Astrocyte (in vitro differentiated cells and primary cell): Measurements from ENCODE around the gene PDZD2. TPM values are rescaled to one million over a fixed set of nuclear protein-coding genes. Genes with fewer than 3 reads are reported as not detected.

Source experiments
- DNase-seq: peaks from one replicate; pipeline ENCODE4 v3.0.0-alpha.2; 2010; ENCODE audit warnings: low read depth
- FAIRE-seq: peaks from 2 replicates; lab custom pipeline; 2011; peaks lifted over from hg19 to GRCh38; lab: Jason Lieb, UNC
- H2AFZ ChIP-seq: 2 replicates; pipeline ENCODE4 v1.6.0; 2012; ENCODE audit warnings: low read depth, low read length, inconsistent platforms
- H3K27ac ChIP-seq: 2 replicates; pipeline ENCODE4 v1.5.1; 2011; ENCODE audit warnings: low read depth, low read length, inconsistent platforms
- H3K27me3 ChIP-seq: 2 replicates; pipeline ENCODE4 v1.6.0; 2011; ENCODE audit warnings: low read length, inconsistent platforms; ENCODE audit not compliant: insufficient read depth
- H3K36me3 ChIP-seq: 2 replicates; pipeline ENCODE4 v1.5.1; 2011; ENCODE audit warnings: low read length, inconsistent platforms; ENCODE audit not compliant: insufficient read depth
- H3K4me1 ChIP-seq: 2 replicates; pipeline ENCODE4 v1.5.1; 2011; ENCODE audit warnings: low read length, inconsistent platforms; ENCODE audit not compliant: insufficient read depth
- H3K4me2 ChIP-seq: 2 replicates; pipeline ENCODE4 v1.6.0; 2012; ENCODE audit warnings: low read length, inconsistent platforms
- H3K4me3 ChIP-seq: 2 replicates; pipeline ENCODE4 v1.5.1; 2011; ENCODE audit warnings: low read depth, mild to moderate bottlenecking, low read length, inconsistent platforms; ENCODE audit not compliant: insufficient read depth
- H3K79me2 ChIP-seq: 2 replicates; pipeline ENCODE4 v1.6.0; 2012; ENCODE audit warnings: mild to moderate bottlenecking, low read length, inconsistent platforms; ENCODE audit not compliant: insufficient read depth
- H3K9ac ChIP-seq: 2 replicates; pipeline ENCODE4 v1.6.0; 2012; ENCODE audit warnings: mild to moderate bottlenecking, low read length, inconsistent platforms
- H3K9me3 ChIP-seq: 2 replicates; pipeline ENCODE4 v1.5.1; 2012; ENCODE audit warnings: low read depth, mild to moderate bottlenecking, low read length, inconsistent platforms; ENCODE audit not compliant: insufficient read depth
- H4K20me1 ChIP-seq: 2 replicates; pipeline ENCODE4 v1.6.0; 2012; ENCODE audit warnings: low read length, inconsistent platforms; ENCODE audit not compliant: insufficient read depth
- H3K27ac Mint-ChIP-seq: one replicate; pipeline ENCODE4 v1.8.0; 2021; ENCODE audit warnings: mild to moderate bottlenecking, mixed read lengths; ENCODE audit not compliant: unreplicated experiment
- H3K27me3 Mint-ChIP-seq: one replicate; pipeline ENCODE4 v1.8.0; 2021; ENCODE audit warnings: low read depth, mixed read lengths; ENCODE audit not compliant: unreplicated experiment
- H3K36me3 Mint-ChIP-seq: one replicate; pipeline ENCODE4 v1.8.0; 2021; ENCODE audit warnings: low read depth, mixed read lengths; ENCODE audit not compliant: unreplicated experiment
- H3K4me1 Mint-ChIP-seq: one replicate; pipeline ENCODE4 v1.8.0; 2021; ENCODE audit warnings: low read depth, mixed read lengths; ENCODE audit not compliant: unreplicated experiment
- H3K4me3 Mint-ChIP-seq: one replicate; pipeline ENCODE4 v1.8.0; 2021; ENCODE audit warnings: mild to moderate bottlenecking, moderate library complexity, mixed read lengths; ENCODE audit not compliant: unreplicated experiment
- H3K9me3 Mint-ChIP-seq: one replicate; pipeline ENCODE4 v1.8.0; 2021; ENCODE audit warnings: mild to moderate bottlenecking, mixed read lengths; ENCODE audit not compliant: unreplicated experiment
- EZH2 ChIP-seq: IDR thresholded peaks from 2 replicates; pipeline ENCODE4 v1.6.1; 2012; ENCODE audit warnings: mild to moderate bottlenecking, low read length, inconsistent platforms; ENCODE audit not compliant: insufficient read depth
- total RNA-seq: library from RNA; stranded (reverse); gene quantifications from 2 replicates; pipeline ENCODE4 v1.2.1, GENCODE V29; 2021
- TF ChIP-seq, protein P1 (sequence below): IDR thresholded peaks from 2 replicates; pipeline ENCODE4 v1.5.1; 2011; ENCODE audit warnings: low read depth, mild to moderate bottlenecking, inconsistent platforms, low read length, moderate library complexity; ENCODE audit not compliant: insufficient read depth

PDZD2 gene
- total RNA-seq, 1 donor from 2014 or later: 10.3 TPM

DNA sequence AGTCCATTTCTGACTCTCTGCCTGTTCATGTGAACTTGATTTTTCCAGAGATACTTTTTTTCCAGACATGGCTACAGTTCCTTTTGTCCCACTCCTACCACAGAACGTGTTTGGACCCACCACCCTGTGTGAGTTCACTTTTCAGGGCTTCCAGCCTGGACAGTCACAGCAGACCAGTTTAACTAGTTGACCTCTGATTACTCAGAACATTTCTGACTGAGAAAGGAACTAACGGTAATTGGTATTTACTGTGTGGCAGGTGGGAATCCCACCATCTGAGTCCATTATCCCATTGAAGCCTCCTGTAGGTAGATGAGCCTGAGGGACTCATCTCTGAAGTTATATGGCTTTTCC lies 325.1 kb downstream of the PDZD2 start:
- H3K9ac ChIP-seq: no peak overlapping the region
- no peak overlapping the region for H2AFZ ChIP-seq
- H3K27ac ChIP-seq: no peak overlapping the region

DNA sequence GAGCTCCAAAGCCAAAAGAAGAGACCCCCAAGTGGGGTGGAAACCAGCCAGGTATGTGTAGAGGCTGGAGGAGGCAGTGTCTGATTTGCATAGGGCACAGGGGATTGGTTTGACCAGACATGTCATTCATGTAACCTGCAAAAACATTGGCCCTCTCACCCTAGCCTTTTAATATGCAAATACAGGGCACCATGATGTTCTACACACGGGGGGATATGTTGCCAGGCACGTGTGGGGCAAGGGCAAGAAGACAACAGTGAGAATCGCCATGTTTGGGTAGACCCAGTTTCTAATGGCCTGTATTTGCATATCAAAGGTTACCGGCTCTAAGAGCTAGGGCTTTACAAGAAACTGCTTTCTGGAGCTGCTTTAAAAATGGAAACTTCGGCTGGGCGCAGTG lies 326.3 kb downstream of the PDZD2 start:
- H3K9ac ChIP-seq: no peak overlapping the region
- Mint-ChIP-seq H3K36me3 (peaks cover 2% of the 10 kb centered on the region), H3K4me3 (no peak overlapping the region), H3K27me3 (no peaks in the 10 kb centered on the region), H3K4me1 (peaks cover 24% of the 10 kb centered on the region), H3K9me3 (peaks cover 4% of the 10 kb centered on the region), H3K27ac (no peak overlapping the region)
- H3K36me3 ChIP-seq: no peaks in the 10 kb centered on the region
- peaks cover 14% of the 10 kb centered on the region for H3K4me1 ChIP-seq
- FAIRE-seq (no peak), DNase-seq (no peak)
- H3K27ac ChIP-seq: no peak overlapping the region
- no peaks in the 10 kb centered on the region for H4K20me1 ChIP-seq
- H3K4me3 ChIP-seq: no peak overlapping the region
- H3K79me2 ChIP-seq: no peaks in the 10 kb centered on the region
- TF ChIP-seq EZH2: no peak
- TF ChIP-seq, protein P1, sequence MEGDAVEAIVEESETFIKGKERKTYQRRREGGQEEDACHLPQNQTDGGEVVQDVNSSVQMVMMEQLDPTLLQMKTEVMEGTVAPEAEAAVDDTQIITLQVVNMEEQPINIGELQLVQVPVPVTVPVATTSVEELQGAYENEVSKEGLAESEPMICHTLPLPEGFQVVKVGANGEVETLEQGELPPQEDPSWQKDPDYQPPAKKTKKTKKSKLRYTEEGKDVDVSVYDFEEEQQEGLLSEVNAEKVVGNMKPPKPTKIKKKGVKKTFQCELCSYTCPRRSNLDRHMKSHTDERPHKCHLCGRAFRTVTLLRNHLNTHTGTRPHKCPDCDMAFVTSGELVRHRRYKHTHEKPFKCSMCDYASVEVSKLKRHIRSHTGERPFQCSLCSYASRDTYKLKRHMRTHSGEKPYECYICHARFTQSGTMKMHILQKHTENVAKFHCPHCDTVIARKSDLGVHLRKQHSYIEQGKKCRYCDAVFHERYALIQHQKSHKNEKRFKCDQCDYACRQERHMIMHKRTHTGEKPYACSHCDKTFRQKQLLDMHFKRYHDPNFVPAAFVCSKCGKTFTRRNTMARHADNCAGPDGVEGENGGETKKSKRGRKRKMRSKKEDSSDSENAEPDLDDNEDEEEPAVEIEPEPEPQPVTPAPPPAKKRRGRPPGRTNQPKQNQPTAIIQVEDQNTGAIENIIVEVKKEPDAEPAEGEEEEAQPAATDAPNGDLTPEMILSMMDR: no peak
- H3K9me3 ChIP-seq: no peaks in the 10 kb centered on the region
- no peak overlapping the region for H3K4me2 ChIP-seq
- no peaks in the 10 kb centered on the region for H3K27me3 ChIP-seq
- H2AFZ ChIP-seq: no peak overlapping the region

More for the DNA sequence above, 325.1 kb downstream of the PDZD2 start:
- Histone ChIP-seq H3K4me3 (no peak overlapping the region), H3K79me2 (no peaks in the 10 kb centered on the region), H3K9me3 (no peaks in the 10 kb centered on the region), H3K4me2 (no peak overlapping the region), H3K27me3 (no peaks in the 10 kb centered on the region), H3K36me3 (no peaks in the 10 kb centered on the region), H3K4me1 (peaks cover 14% of the 10 kb centered on the region), H4K20me1 (no peaks in the 10 kb centered on the region)
- Mint-ChIP-seq H3K27me3 (no peaks in the 10 kb centered on the region), H3K36me3 (peaks cover 2% of the 10 kb centered on the region), H3K9me3 (peaks cover 1% of the 10 kb centered on the region), H3K27ac (peak overlapping the region; percentile 76), H3K4me1 (peaks cover 24% of the 10 kb centered on the region), H3K4me3 (no peak overlapping the region)
- FAIRE-seq (no peak), DNase-seq (no peak)
- TF ChIP-seq EZH2: no peak
- TF ChIP-seq, protein P1: no peak

DNA sequence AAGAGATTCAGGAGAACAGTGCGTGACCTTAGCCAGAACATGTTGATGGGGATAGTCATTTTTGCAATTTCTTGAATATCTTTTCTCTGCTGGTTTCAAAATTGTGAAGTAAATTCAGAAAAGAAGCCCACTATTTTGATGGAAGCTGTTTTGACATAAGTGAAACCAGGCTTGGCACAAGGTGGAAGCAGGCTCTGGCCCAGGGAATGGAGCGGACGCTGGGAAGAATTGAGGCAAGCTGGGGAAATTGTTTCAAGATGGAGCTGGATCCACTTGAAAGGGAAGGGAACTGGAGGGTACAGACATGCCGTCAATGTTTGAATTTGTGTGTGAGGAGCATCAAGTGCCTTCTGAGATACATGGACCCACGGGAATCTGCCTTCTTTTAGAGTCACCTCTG lies 328.0 kb downstream of the PDZD2 start:
- H3K4me3 Mint-ChIP-seq: no peak overlapping the region
- Histone ChIP-seq H3K4me2 (no peak overlapping the region), H3K27me3 (no peaks in the 10 kb centered on the region), H3K9ac (no peak overlapping the region), H4K20me1 (no peaks in the 10 kb centered on the region), H3K36me3 (no peaks in the 10 kb centered on the region), H2AFZ (no peak overlapping the region), H3K27ac (no peak overlapping the region), H3K4me1 (peaks cover 14% of the 10 kb centered on the region), H3K79me2 (no peaks in the 10 kb centered on the region), H3K9me3 (no peaks in the 10 kb centered on the region), H3K4me3 (no peak overlapping the region)
- H3K36me3 Mint-ChIP-seq: no peaks in the 10 kb centered on the region
- no peak for DNase-seq
- H3K27ac Mint-ChIP-seq: no peak overlapping the region
- peaks cover 4% of the 10 kb centered on the region for H3K9me3 Mint-ChIP-seq
- TF ChIP-seq EZH2: no peak
- TF ChIP-seq, protein P1: no peak
- no peaks in the 10 kb centered on the region for H3K27me3 Mint-ChIP-seq
- H3K4me1 Mint-ChIP-seq: peaks cover 24% of the 10 kb centered on the region
- FAIRE-seq: no peak
